ENCODE data around the gene INPP5E. TPM values are rescaled to one million over a fixed set of nuclear protein-coding genes. Genes with fewer than 3 reads are reported as not detected.

Gene INPP5E
- total and polyA plus RNA-seq, 11 donors, result 6.4 to 11.7 (median 9.3) TPM

DNA sequence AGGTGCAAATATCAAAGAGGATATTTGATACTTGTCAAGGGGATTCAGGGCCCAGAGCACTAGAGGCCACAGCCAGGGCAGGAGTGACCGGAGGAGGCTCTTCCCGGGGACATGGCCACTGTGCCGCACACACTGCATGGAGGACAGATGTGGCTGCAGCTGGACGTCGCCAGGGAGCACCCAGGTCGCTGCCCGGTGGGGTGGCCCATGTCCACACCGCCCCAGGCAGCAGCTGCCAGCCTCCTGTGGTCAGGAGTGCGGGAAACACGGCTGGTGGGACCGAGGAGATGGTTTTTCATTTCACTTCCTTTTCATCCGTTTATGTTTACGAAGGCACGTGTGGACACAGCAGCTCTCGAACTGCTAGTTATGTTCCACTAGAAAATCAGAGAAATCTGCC is 28.1 kb upstream of the INPP5E start:
- Histone ChIP-seq H3K36me3 (peaks cover 7 to 100% (median 98%) of the 10 kb centered on the region in 9 donors), H3K27me3 (no peaks in the 10 kb centered on the region), H3K4me1 (no peaks in the 10 kb centered on the region), H3K27ac (no peak overlapping the region), H3K4me3 (no peak overlapping the region), H3K9me3 (no peaks in the 10 kb centered on the region)
- TF ChIP-seq, protein P1, sequence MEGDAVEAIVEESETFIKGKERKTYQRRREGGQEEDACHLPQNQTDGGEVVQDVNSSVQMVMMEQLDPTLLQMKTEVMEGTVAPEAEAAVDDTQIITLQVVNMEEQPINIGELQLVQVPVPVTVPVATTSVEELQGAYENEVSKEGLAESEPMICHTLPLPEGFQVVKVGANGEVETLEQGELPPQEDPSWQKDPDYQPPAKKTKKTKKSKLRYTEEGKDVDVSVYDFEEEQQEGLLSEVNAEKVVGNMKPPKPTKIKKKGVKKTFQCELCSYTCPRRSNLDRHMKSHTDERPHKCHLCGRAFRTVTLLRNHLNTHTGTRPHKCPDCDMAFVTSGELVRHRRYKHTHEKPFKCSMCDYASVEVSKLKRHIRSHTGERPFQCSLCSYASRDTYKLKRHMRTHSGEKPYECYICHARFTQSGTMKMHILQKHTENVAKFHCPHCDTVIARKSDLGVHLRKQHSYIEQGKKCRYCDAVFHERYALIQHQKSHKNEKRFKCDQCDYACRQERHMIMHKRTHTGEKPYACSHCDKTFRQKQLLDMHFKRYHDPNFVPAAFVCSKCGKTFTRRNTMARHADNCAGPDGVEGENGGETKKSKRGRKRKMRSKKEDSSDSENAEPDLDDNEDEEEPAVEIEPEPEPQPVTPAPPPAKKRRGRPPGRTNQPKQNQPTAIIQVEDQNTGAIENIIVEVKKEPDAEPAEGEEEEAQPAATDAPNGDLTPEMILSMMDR (IDR thresholded peaks at IDR 0.05), result no peak
- DNase-seq (no peak), ATAC-seq (no peak)
- 86 to 89% (median 88%) methylated on average over 15 of the region's 15 CpGs for WGBS, 4 donors
- intact Hi-C loops (cut with DNase I), result no loop called here

- no peak for DNase-seq
- no peak for TF ChIP-seq POLR2A (IDR thresholded peaks at IDR 0.05)
- TF ChIP-seq, protein P1 (IDR thresholded peaks at IDR 0.05), result no peak
- Histone ChIP-seq H3K36me3 (peaks cover 7 to 100% (median 100%) of the 10 kb centered on the region in 9 donors), H3K9me3 (no peaks in the 10 kb centered on the region), H3K27ac (no peak overlapping the region), H3K27me3 (no peaks in the 10 kb centered on the region), H3K4me1 (no peaks in the 10 kb centered on the region), H3K4me3 (no peak overlapping the region)
- no peak for ATAC-seq
- intact Hi-C loops (cut with DNase I), result no loop called here
- WGBS, 4 donors, result 95 to 97% (median 96%) methylated on average over 13 to 30 of the region's 30 CpGs
These were observed 26.5 kb upstream of the INPP5E start for GRCh38 chr9:136466155-136466541.

GRCh38 chr9:136465500-136466154 is 26.0 kb upstream of the INPP5E start:
- TF ChIP-seq POLR2A (IDR thresholded peaks at IDR 0.05), result no peak
- TF ChIP-seq, protein P1 (IDR thresholded peaks at IDR 0.05), result no peak
- Histone ChIP-seq H3K36me3 (peaks cover 7 to 100% (median 100%) of the 10 kb centered on the region in 9 donors), H3K9me3 (no peaks in the 10 kb centered on the region), H3K4me3 (no peak overlapping the region), H3K27ac (no peak overlapping the region), H3K4me1 (no peaks in the 10 kb centered on the region), H3K27me3 (no peaks in the 10 kb centered on the region)
- ATAC-seq (no peak), DNase-seq (no peak)
- 93 to 96% (median 93%) methylated on average over 26 to 27 of the region's 27 CpGs for WGBS, 4 donors
- intact Hi-C loops (cut with DNase I), result no loop called here

DNA sequence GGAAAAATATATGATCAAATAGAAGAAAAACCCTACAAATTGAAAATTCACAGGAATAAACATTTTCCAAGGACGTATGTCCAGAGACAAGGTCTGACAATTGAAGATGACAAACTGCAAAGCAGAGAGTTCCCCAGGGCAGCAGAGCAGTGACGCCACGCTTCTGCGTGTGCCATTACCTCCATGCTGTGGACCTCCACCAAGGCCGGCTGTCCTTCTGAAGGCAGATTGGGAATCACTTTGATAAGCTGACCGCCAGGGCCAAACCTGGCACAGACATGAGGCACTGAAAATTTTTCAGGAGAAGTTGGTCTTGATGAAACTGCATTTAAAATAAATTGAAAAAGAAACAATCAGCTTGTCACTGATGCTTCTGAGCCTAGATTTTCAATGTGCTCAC is 24.6 kb upstream of the INPP5E start:
- H3K27ac ChIP-seq, result no peak overlapping the region
- WGBS, 4 donors, result 92 to 96% (median 94%) methylated on average over 6 of the region's 6 CpGs
- DNase-seq (no peak), ATAC-seq (no peak)
- intact Hi-C loops (cut with DNase I), result no loop called here
- no peaks in the 10 kb centered on the region for H3K27me3 ChIP-seq
- H3K4me3 ChIP-seq, result no peak overlapping the region
- no peaks in the 10 kb centered on the region for H3K9me3 ChIP-seq
- H3K36me3 ChIP-seq, result peaks cover 5 to 100% (median 100%) of the 10 kb centered on the region in 9 donors
- no peak for TF ChIP-seq POLR2A (IDR thresholded peaks at IDR 0.05)
- TF ChIP-seq, protein P1 (IDR thresholded peaks at IDR 0.05), result no peak
- no peaks in the 10 kb centered on the region for H3K4me1 ChIP-seq

Data from heart left ventricle (tissue), 16 donors.